ENCODE results near the gene SHROOM4.

GRCh38 chrX:50622751-50623150 lies 191.2 kb downstream of the SHROOM4 start:
- TF ChIP-seq CTCF (conservative IDR thresholded peaks at IDR 0.05; ENCODE audit: low read length), result no peak
- no peak for TF ChIP-seq EZH2phosphoT487 (IDR thresholded peaks at IDR 0.05; ENCODE audit: borderline replicate concordance, low read depth, low read length)
